Fibroblast of lung (primary cell): Measurements from ENCODE around the gene STX1B. TPM values are rescaled to one million over a fixed set of nuclear protein-coding genes. Genes with fewer than 3 reads are reported as not detected.

Source experiments
- DNase-seq, 2 donors: peaks; one replicate each; pipeline versions ENCODE4 v3.0.0 to v3.0.0-alpha.2; 2010; ENCODE audit warnings: low read depth in 2 of 2
- H2AFZ ChIP-seq: 2 replicates; pipeline ENCODE4 v1.5.1; 2012; ENCODE audit warnings: low read length, control low read depth, inconsistent platforms
- H3K27ac ChIP-seq: 2 replicates; pipeline ENCODE4 v1.5.1; 2011; ENCODE audit warnings: low read length, control low read depth; ENCODE audit not compliant: insufficient read depth
- H3K27me3 ChIP-seq: 2 replicates; pipeline ENCODE4 v1.5.1; 2011; ENCODE audit warnings: mild to moderate bottlenecking, low read length; ENCODE audit not compliant: control insufficient read depth, insufficient read depth
- H3K36me3 ChIP-seq: 2 replicates; pipeline ENCODE4 v1.5.1; 2011; ENCODE audit warnings: low read length; ENCODE audit not compliant: control insufficient read depth, insufficient read depth
- H3K4me1 ChIP-seq: 2 replicates; pipeline ENCODE4 v1.5.1; 2011; ENCODE audit warnings: low read length; ENCODE audit not compliant: control insufficient read depth, insufficient read depth; ENCODE audit errors: extremely low read depth
- H3K4me2 ChIP-seq: 2 replicates; pipeline ENCODE4 v1.5.1; 2011; ENCODE audit warnings: low read length, control low read depth; ENCODE audit not compliant: insufficient read depth; ENCODE audit errors: extremely low read depth
- H3K4me3 ChIP-seq, 4 experiments: fragments of 200-600 bp in 1 of 4; sonication (generic) in 1 of 4; replicated peaks in 1 of 4; 2 replicates each; pipeline ENCODE4 v1.5.1; 2011 to 2016; ENCODE audit warnings: low read length in 4 of 4, low read depth in 3 of 4, mild to moderate bottlenecking in 3 of 4, control low read depth in 2 of 4, inconsistent platforms in 1 of 4, mixed read lengths in 1 of 4; ENCODE audit not compliant: insufficient read depth in 1 of 4; ENCODE audit errors: control extremely low read depth in 1 of 4
- H3K79me2 ChIP-seq: 2 replicates; pipeline ENCODE4 v1.5.1; 2012; ENCODE audit warnings: mild to moderate bottlenecking, low read length, inconsistent platforms; ENCODE audit not compliant: control insufficient read depth, insufficient read depth
- H3K9ac ChIP-seq: 2 replicates; pipeline ENCODE4 v1.5.1; 2011; ENCODE audit warnings: mild to moderate bottlenecking, low read length, control low read depth; ENCODE audit not compliant: insufficient read depth
- H3K9me3 ChIP-seq: 2 replicates; pipeline ENCODE4 v1.5.1; 2012; ENCODE audit warnings: low read depth, low read length; ENCODE audit not compliant: control insufficient read depth, insufficient read depth
- H4K20me1 ChIP-seq: 2 replicates; pipeline ENCODE4 v1.5.1; 2011; ENCODE audit warnings: low read length; ENCODE audit not compliant: control insufficient read depth, insufficient read depth; ENCODE audit errors: extremely low read depth
- CTCF ChIP-seq, 2 donors: IDR thresholded peaks in 1 of 2; conservative IDR thresholded peaks in 1 of 2; 1 replicate in 1 of 2; 2 replicates in 1 of 2; pipeline ENCODE4 v1.5.1; 2011 to 2012; ENCODE audit warnings: low read length in 2 of 2, control low read depth in 1 of 2, inconsistent platforms in 1 of 2, low read depth in 1 of 2, mild to moderate bottlenecking in 1 of 2
- EZH2 ChIP-seq: IDR thresholded peaks from 2 replicates; pipeline ENCODE4 v1.5.1; 2012; ENCODE audit warnings: low read length, control low read depth, mild to moderate bottlenecking; ENCODE audit errors: missing control alignments
- polyA plus RNA-seq, 2 donors: library from polyadenylated mRNA; depleted of rRNA in 1 of 2; stranded (reverse) in 1 of 2; unstranded in 1 of 2; fragments of >200 nt; gene quantifications; 2 replicates each; pipeline ENCODE4 v1.2.1, GENCODE V29; 2011 to 2012; ENCODE audit warnings: missing spikeins in 1 of 2
- total RNA-seq: library from RNA; depleted of rRNA; stranded (reverse); fragments of >200 nt; gene quantifications from 2 replicates; pipeline ENCODE4 v1.2.1, GENCODE V29; 2014

STX1B gene
- total and polyA plus RNA-seq, 2 donors (not counting 1 experiment from before 2014, with no cell fraction given): 1.3 to 2.1 TPM

- H3K36me3 ChIP-seq: peaks cover 18% of the 10 kb centered on the region
- no peaks in the 10 kb centered on the region for H3K9me3 ChIP-seq
- no peak overlapping the region for H3K4me3 ChIP-seq
- no peak overlapping the region for H3K27ac ChIP-seq
- H4K20me1 ChIP-seq: no peaks in the 10 kb centered on the region
- DNase-seq: no peak
- H3K27me3 ChIP-seq: no peaks in the 10 kb centered on the region
- H3K4me2 ChIP-seq: no peak overlapping the region
- H3K79me2 ChIP-seq: no peaks in the 10 kb centered on the region
- H3K4me1 ChIP-seq: no peaks in the 10 kb centered on the region
- H3K9ac ChIP-seq: no peak overlapping the region
- no peak overlapping the region for H2AFZ ChIP-seq
- no peak for TF ChIP-seq EZH2
- TF ChIP-seq CTCF (conservative IDR thresholded peaks at IDR 0.05 in 1 of 2, IDR thresholded peaks at IDR 0.05 in 1 of 2; ENCODE audit: low read depth in 1 of 2, low read length in 2 of 2): no peak
These were observed 32.4 kb upstream of the STX1B start for GRCh38 chr16:31042866-31043265.

- H3K36me3 ChIP-seq: peaks cover 28% of the 10 kb centered on the region
- no peak overlapping the region for H3K27ac ChIP-seq
- H3K9ac ChIP-seq: no peak overlapping the region
- no peak for DNase-seq
- H2AFZ ChIP-seq: no peak overlapping the region
- H4K20me1 ChIP-seq: peaks cover 2% of the 10 kb centered on the region
- H3K4me3 ChIP-seq: no peak overlapping the region
- TF ChIP-seq EZH2: no peak
- no peak for TF ChIP-seq CTCF (conservative IDR thresholded peaks at IDR 0.05 in 1 of 2, IDR thresholded peaks at IDR 0.05 in 1 of 2; ENCODE audit: low read depth in 1 of 2, low read length in 2 of 2)
- H3K79me2 ChIP-seq: peaks cover 8% of the 10 kb centered on the region
- H3K9me3 ChIP-seq: no peaks in the 10 kb centered on the region
- peaks cover 2% of the 10 kb centered on the region for H3K4me1 ChIP-seq
- no peaks in the 10 kb centered on the region for H3K27me3 ChIP-seq
- no peak overlapping the region for H3K4me2 ChIP-seq
These were observed 28.6 kb upstream of the STX1B start for GRCh38 chr16:31038993-31039392.

GRCh38 chr16:31036691-31037090 lies 26.3 kb upstream of the STX1B start:
- no peak for TF ChIP-seq EZH2
- TF ChIP-seq CTCF (conservative IDR thresholded peaks at IDR 0.05 in 1 of 2, IDR thresholded peaks at IDR 0.05 in 1 of 2; ENCODE audit: low read depth in 1 of 2, low read length in 2 of 2): no peak
- Histone ChIP-seq H2AFZ (no peak overlapping the region), H4K20me1 (peaks cover 2% of the 10 kb centered on the region), H3K27ac (no peak overlapping the region), H3K4me2 (no peak overlapping the region), H3K79me2 (peaks cover 12% of the 10 kb centered on the region), H3K4me1 (peaks cover 2% of the 10 kb centered on the region), H3K4me3 (no peak overlapping the region), H3K9ac (no peak overlapping the region), H3K27me3 (no peaks in the 10 kb centered on the region), H3K36me3 (peaks cover 15% of the 10 kb centered on the region), H3K9me3 (no peaks in the 10 kb centered on the region)
- no peak for DNase-seq
